Caco-2 (cell line): ENCODE results near the gene HAPSTR1. TPM values are rescaled to one million over a fixed set of nuclear protein-coding genes. Genes with fewer than 3 reads are reported as not detected.
"Not testable (repeated sequence)": the region's sequence is repeated elsewhere in the genome, so short reads cannot be mapped to it uniquely, and the experiment has no call there.

ENCODE experiments used
- BruUV-seq: library from RNA; stranded (reverse); fragments of 400-500 nt; replicated peaks from 2 replicates; lab custom pipeline; 2021; lab: Mats Ljungman, UMichigan
- CTCF ChIA-PET: fragments of 300-600 bp; sonication (Branson Sonifier 250); formaldehyde crosslinking; loops from one replicate; lab custom pipeline; 2022; ENCODE audit warnings: antibody characterized with exemption; lab: Charles Lee
- POLR2A ChIA-PET: fragments of 300-600 bp; sonication (Branson Sonifier 250); formaldehyde crosslinking; loops from one replicate; lab custom pipeline; 2022; ENCODE audit warnings: antibody characterized with exemption; lab: Charles Lee
- DNase-seq, 2 experiments: peaks; one replicate each; pipeline versions ENCODE4 v3.0.0 to v3.0.0-alpha.2; 2020 to 2022
- H3K27me3 ChIP-seq: replicated peaks from 2 replicates; pipeline ENCODE4 v1.6.0; 2011; ENCODE audit warnings: low read length; ENCODE audit not compliant: control insufficient read depth, insufficient read depth
- H3K36me3 ChIP-seq: 2 replicates; pipeline ENCODE4 v1.5.1; 2011; ENCODE audit warnings: low read length; ENCODE audit not compliant: control insufficient read depth, insufficient read depth
- H3K4me1 ChIP-seq: fragments of 250-450 bp; sonication (Bioruptor Pico); 2 replicates; pipeline ENCODE4 v1.5.1; 2020; ENCODE audit warnings: mild to moderate bottlenecking
- H3K4me3 ChIP-seq: 2 replicates; pipeline ENCODE4 v1.5.1; 2011; ENCODE audit warnings: low read depth, mild to moderate bottlenecking, control low read depth, low read length
- H3K9me3 ChIP-seq: fragments of 250-450 bp; sonication (Bioruptor Pico); 2 replicates; pipeline ENCODE4 v1.5.1; 2020; ENCODE audit warnings: mild to moderate bottlenecking, moderate library complexity
- H3K27ac Mint-ChIP-seq: one replicate; pipeline ENCODE4 v1.8.0; 2022; ENCODE audit warnings: mixed read lengths; ENCODE audit not compliant: unreplicated experiment
- H3K27me3 Mint-ChIP-seq: one replicate; pipeline ENCODE4 v1.8.0; 2022; ENCODE audit warnings: mixed read lengths; ENCODE audit not compliant: insufficient read depth, unreplicated experiment
- H3K36me3 Mint-ChIP-seq: one replicate; pipeline ENCODE4 v1.8.0; 2022; ENCODE audit warnings: mild to moderate bottlenecking, mixed read lengths; ENCODE audit not compliant: insufficient read depth, unreplicated experiment
- H3K4me1 Mint-ChIP-seq: one replicate; pipeline ENCODE4 v1.8.0; 2022; ENCODE audit warnings: low read depth, mixed read lengths; ENCODE audit not compliant: unreplicated experiment
- H3K4me3 Mint-ChIP-seq: one replicate; pipeline ENCODE4 v1.8.0; 2022; ENCODE audit warnings: mild to moderate bottlenecking, moderate library complexity, mixed read lengths; ENCODE audit not compliant: unreplicated experiment
- H3K9me3 Mint-ChIP-seq: one replicate; pipeline ENCODE4 v1.8.0; 2022; ENCODE audit warnings: mixed read lengths; ENCODE audit not compliant: unreplicated experiment
- intact Hi-C: fragments of 100-400 bp; cut with micrococcal nuclease; formaldehyde crosslinking; loops from one replicate; pipeline ENCODE4 v1.10.0; 2022; ENCODE audit not compliant: unreplicated experiment
- total RNA-seq: library from RNA; stranded (reverse); gene quantifications from 2 replicates; pipeline ENCODE4 v1.2.3, GENCODE V29; 2022
- TF ChIP-seq, protein P1 (sequence below), 2 experiments: fragments of 200-600 bp in 1 of 2; IDR thresholded peaks; 1 replicate in 1 of 2; 2 replicates in 1 of 2; pipeline versions ENCODE4 v1.5.1 to v1.8.0; 2011 to 2022; ENCODE audit warnings: antibody characterized with exemption in 1 of 2, control low read depth in 1 of 2, inconsistent platforms in 1 of 2, low read depth in 1 of 2, low read length in 1 of 2, mild to moderate bottlenecking in 1 of 2, moderate library complexity in 1 of 2; ENCODE audit not compliant: insufficient read depth in 1 of 2, severe bottlenecking in 1 of 2, unreplicated experiment in 1 of 2

The HAPSTR1 gene
- total RNA-seq, 1 experiment from 2014 or later: 47.1 TPM

DNA sequence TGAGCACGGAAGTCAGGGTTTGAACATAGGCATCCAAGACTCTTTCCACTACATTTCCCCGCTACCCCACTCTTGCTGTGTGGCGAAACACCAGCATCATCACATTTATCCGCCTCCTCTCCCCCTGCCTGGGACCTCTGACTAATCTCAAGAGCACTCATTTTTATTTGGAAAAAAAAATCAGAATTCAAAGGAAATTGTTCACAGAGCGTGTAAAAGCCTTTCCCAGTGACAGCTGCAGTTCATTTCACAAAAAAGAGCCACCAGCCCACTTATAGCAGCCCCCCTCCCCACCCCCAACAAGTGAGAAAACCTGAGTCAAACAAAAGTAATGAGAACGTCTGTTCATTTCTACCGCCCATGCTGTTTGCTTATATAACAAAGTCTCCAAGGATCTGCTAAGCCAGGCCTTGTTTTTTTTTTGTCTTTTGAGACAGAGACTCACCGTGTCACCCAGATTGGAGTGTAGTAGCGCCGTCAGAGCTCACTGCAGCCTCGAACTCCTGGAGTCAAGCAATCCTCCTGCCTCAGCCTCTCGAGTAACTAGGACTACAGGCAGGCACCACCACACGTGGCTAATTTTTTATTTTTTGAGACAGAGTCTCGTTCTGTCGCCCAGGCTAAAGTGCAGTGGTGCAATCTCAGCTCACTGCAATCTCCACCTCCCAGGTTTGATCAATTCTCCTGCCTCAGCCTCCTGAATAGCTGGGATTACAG lies 48.3 kb upstream of the HAPSTR1 start:
- Histone ChIP-seq H3K36me3 (no peaks in the 10 kb centered on the region), H3K9me3 (no peaks in the 10 kb centered on the region), H3K4me1 (peaks cover 8% of the 10 kb centered on the region; the same call in 1 of the 2 replicates), H3K27me3 (no peaks in the 10 kb centered on the region), H3K4me3 (no peak overlapping the region)
- TF ChIP-seq, protein P1, sequence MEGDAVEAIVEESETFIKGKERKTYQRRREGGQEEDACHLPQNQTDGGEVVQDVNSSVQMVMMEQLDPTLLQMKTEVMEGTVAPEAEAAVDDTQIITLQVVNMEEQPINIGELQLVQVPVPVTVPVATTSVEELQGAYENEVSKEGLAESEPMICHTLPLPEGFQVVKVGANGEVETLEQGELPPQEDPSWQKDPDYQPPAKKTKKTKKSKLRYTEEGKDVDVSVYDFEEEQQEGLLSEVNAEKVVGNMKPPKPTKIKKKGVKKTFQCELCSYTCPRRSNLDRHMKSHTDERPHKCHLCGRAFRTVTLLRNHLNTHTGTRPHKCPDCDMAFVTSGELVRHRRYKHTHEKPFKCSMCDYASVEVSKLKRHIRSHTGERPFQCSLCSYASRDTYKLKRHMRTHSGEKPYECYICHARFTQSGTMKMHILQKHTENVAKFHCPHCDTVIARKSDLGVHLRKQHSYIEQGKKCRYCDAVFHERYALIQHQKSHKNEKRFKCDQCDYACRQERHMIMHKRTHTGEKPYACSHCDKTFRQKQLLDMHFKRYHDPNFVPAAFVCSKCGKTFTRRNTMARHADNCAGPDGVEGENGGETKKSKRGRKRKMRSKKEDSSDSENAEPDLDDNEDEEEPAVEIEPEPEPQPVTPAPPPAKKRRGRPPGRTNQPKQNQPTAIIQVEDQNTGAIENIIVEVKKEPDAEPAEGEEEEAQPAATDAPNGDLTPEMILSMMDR (IDR thresholded peaks at IDR 0.05; ENCODE audit: insufficient read depth in 1 of 2, low read depth in 1 of 2, low read length in 1 of 2, severe bottlenecking in 1 of 2, unreplicated experiment in 1 of 2): no peak
- no peak for DNase-seq
- H3K4me3 Mint-ChIP-seq: no peak overlapping the region
- H3K4me1 Mint-ChIP-seq: peaks cover 10% of the 10 kb centered on the region
- peaks cover 3% of the 10 kb centered on the region for H3K36me3 Mint-ChIP-seq
- POLR2A ChIA-PET: no interaction called here
- intact Hi-C loops: no loop called here
- H3K27ac Mint-ChIP-seq: no peak overlapping the region
- CTCF ChIA-PET: interaction anchor here (0.7 kb wide), 1 partner anchor 34 kb away, joined by 10 read pairs; no protein-coding TSS in a partner anchor
- peaks cover 12% of the 10 kb centered on the region for H3K9me3 Mint-ChIP-seq
- BruUV-seq: no TSS peak
- no peaks in the 10 kb centered on the region for H3K27me3 Mint-ChIP-seq

DNA sequence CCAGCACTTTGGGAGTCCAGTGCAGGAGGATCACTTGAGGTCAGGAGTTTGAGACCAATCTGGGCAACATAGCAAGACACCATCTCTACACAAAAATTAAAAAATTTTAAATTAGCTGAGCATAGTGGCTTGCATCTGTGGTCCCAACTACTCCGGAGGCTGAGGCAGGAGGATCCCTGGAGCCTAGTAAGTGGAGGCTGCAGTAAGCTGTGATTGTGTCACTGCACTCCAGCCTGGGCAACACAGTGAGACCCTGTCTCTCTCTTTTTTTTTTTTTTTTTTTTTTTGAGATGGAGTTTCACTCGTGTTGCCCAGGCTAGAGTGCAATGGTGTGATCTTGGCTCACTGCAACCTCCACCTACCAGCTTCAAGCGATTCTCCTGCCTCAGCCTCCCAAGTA lies 45.9 kb upstream of the HAPSTR1 start:
- H3K4me1 ChIP-seq, H3K27ac Mint-ChIP-seq, H3K4me3 ChIP-seq, H3K9me3 ChIP-seq, DNase-seq, H3K27me3 Mint-ChIP-seq, H3K36me3 Mint-ChIP-seq, H3K27me3 ChIP-seq, BruUV-seq, CTCF ChIA-PET, POLR2A ChIA-PET, H3K36me3 ChIP-seq, H3K4me3 Mint-ChIP-seq, intact Hi-C loops: not testable (repeated sequence)
- peaks cover 12% of the 10 kb centered on the region for H3K9me3 Mint-ChIP-seq
- peaks cover 14% of the 10 kb centered on the region for H3K4me1 Mint-ChIP-seq

DNA sequence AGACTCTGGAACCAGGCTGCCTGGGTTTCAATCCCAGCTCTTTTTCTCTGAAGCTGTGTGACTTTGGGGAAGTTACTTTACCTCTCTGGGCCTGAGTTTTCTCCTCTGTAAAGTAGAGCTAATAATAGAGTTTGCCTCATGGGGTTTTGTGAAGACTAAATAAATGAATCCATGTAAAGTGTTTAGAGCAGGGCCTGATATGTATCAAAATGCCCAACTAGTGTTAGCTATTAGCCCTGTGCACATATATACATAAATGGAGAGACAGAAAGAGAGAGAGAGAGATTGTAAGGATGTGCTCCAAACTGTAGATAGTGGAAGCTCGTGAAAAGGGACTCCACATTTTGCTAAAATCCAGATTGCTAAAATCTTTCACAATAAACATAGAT lies 44.8 kb upstream of the HAPSTR1 start:
- H3K4me3 ChIP-seq: no peak overlapping the region
- TF ChIP-seq, protein P1 (IDR thresholded peaks at IDR 0.05; ENCODE audit: insufficient read depth in 1 of 2, low read depth in 1 of 2, low read length in 1 of 2, severe bottlenecking in 1 of 2, unreplicated experiment in 1 of 2): no peak
- Mint-ChIP-seq H3K4me1 (peaks cover 14% of the 10 kb centered on the region), H3K4me3 (no peak overlapping the region), H3K27ac (no peak overlapping the region), H3K36me3 (peaks cover 5% of the 10 kb centered on the region), H3K27me3 (no peaks in the 10 kb centered on the region), H3K9me3 (peaks cover 12% of the 10 kb centered on the region)
- H3K4me1 ChIP-seq: peaks cover 10% of the 10 kb centered on the region; the same call in 1 of the 2 replicates
- no peaks in the 10 kb centered on the region for H3K9me3 ChIP-seq
- ChIA-PET POLR2A (no interaction called here), CTCF (no interaction called here)
- no peaks in the 10 kb centered on the region for H3K27me3 ChIP-seq
- BruUV-seq: no TSS peak
- intact Hi-C loops: no loop called here
- no peaks in the 10 kb centered on the region for H3K36me3 ChIP-seq
- DNase-seq: no peak
